HG03095 (cell line): ENCODE measurements around the gene ATAD3A.

Experiments used
- ATAC-seq: cut with Tn5 transposase; IDR thresholded peaks from one replicate; pipeline ENCODE4 v1.9.1; 2021; ENCODE audit warnings: moderate library complexity; ENCODE audit not compliant: unreplicated experiment

The ATAD3A gene

DNA sequence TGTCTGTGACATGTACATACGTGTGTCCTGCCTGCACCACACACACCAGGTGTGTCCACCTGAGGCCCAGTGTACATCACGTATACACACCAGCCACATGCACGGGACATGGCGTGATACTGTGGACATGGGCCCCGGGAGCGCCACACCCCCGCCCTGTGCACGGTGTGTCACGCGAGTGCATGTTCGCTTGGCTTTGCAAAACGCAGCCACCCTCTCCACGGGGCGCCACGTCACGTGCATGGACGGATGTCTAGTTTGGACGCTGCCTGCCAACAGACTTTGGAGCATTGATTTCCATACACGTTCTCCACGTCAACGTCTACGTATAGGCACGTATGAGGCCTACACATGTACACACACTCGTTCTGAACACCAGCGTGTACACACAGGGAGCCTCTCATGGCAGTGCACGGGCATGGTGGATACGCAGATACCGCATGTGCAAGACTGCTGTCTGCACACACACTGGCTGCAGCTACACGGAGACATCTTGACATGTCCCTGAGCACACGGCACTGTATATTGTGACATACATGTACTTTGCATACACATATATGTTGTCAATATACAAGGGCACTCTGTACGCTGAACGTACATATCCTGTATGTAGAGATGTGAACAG is 25.8 kb downstream of the ATAD3A start:
- ATAC-seq, result no peak

GRCh38 chr1:1538334-1538733 is 26.4 kb downstream of the ATAD3A start:
- no peak for ATAC-seq

GRCh38 chr1:1538989-1539309 is 27.0 kb downstream of the ATAD3A start:
- no peak for ATAC-seq

GRCh38 chr1:1539310-1540089 is 27.5 kb downstream of the ATAD3A start:
- ATAC-seq, result no peak

GRCh38 chr1:1540090-1540817 is 28.3 kb downstream of the ATAD3A start, which contains the start of gene TMEM240:
Gene TMEM240, minus strand, starts transcription at chr1:1540624. Its CDS starts 278 bp downstream, at chr1:1540346.
- no peak for ATAC-seq

- ATAC-seq, result no peak
These were observed 29.1 kb downstream of the ATAD3A start for GRCh38 chr1:1540818-1541628.

GRCh38 chr1:1541956-1542765 is 30.2 kb downstream of the ATAD3A start:
- no peak for ATAC-seq

- ATAC-seq, result no peak
These were observed 31.1 kb downstream of the ATAD3A start for GRCh38 chr1:1542766-1543705.

DNA sequence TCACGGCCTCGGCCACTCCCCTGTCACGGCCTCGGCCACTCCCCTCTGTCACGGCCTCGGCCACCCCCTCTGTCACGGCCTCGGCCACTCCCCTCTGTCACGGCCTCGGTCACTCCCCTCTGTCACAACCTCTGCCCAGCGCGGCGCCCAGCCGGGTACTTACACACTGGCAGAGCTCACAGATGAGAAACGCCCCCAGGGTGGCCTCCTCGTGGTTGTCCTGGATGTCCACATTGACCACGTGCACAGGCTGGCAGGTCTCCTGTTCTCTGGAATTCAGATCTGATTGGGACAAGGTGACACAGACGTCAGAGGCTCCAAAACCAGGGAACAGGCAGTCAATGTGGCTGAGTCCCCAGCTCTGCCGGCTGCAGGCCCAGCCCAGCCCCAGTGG is 31.7 kb downstream of the ATAD3A start:
- no peak for ATAC-seq

- ATAC-seq, result no peak
These were observed 32.6 kb downstream of the ATAD3A start for GRCh38 chr1:1544544-1544943.

DNA sequence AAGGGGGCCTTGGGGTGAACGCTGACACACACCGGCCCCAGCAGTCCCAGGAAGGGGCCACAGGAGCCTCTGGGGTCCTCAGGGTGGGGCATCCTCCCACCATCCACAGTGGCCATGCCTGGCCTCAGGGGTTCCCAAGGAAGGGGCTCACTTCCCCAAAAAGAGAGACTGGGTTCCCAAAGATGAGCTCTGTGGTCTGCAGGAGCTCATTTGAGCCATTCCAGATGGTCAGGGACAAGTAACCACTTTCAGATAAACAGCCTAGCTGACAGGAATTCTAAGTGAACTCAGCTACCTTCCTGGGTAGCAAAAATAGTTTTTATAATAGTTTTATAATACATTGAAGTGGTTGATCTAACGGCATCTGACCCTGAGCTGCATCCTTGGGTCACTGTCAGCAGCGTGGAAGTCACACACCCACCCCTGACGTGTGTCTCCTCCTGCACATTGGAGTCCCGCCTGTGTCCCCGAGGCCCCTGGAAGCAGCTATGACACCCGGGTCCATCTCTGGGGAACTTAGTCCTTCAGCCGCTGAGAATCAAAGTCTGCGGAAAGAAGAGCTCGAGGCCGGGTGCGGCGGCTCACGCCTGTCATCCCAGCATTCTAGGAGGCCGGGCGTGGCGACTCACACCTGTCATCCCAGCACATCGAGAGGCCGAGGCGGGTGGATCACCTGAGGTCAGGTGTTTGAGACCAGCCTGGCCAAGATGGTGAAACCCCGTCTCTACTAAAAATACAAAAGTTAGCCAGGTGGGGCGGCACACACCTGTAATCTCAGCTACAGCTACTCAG is 34.2 kb downstream of the ATAD3A start:
- ATAC-seq, result no peak

DNA sequence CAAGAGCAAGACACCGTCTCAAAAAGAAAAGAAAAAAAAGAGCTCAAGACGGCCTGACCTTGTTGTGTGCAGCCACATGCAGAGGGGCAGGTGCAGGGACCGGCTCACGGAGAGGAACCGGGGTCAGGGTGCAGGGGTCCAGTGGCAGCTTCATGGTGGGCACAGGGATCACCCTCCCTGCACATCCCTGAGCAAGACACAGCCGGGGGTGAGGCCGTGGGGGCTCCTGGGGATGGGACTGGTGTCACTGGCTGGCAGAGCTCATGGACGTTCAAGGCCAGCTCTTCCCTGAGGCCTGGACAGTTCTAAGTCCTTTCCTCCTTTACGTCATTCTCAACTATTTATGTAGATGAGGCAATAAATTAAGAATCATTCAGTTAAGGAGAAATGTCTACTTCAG is 35.0 kb downstream of the ATAD3A start:
- ATAC-seq, result no peak

- no peak for ATAC-seq
These were observed 35.5 kb downstream of the ATAD3A start for GRCh38 chr1:1547476-1547875.

GRCh38 chr1:1548591-1548990 is 36.6 kb downstream of the ATAD3A start:
- no peak for ATAC-seq

GRCh38 chr1:1550087-1550486 is 38.1 kb downstream of the ATAD3A start:
- no peak for ATAC-seq

- ATAC-seq, result no peak
These were observed 38.9 kb downstream of the ATAD3A start for GRCh38 chr1:1550591-1551432.

DNA sequence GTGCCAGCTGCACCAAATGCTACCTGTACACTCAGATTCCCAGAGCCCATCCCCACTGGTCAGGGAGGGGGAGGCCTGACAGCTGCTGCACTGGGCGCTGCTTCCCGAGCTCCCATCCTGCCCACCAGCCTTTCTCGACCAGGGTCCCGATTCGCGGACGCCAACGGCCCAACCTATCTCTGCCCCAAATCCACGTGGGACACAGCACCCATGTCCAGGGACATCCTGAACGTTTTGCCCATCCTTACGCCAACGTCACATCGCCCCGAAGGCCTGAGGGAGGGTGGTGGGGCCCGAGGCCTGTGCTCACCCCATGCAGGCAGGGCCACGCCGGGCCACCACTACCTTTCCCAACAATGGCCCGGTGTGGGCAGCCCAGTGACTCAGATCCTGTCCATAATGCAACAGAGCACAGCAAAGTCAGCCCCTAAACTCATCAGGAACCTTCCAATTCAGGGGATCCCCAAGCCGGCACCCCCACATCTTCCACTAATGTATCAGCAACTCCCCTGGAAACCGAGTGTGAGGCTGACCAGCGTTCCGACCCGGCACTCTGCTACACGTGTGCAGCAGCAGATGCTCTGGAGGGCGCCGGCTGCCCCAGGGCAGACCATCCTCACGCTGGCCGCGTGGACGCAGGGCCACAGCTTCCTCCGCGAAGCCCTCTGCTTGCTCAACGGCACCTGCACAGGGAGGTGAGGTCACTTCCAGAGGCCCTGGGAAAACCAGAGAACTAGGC is 39.7 kb downstream of the ATAD3A start:
- ATAC-seq, result no peak
